HG03097 (cell line): ENCODE data around the gene PPIH.
"Not testable (repeated sequence)": the region's sequence is repeated elsewhere in the genome, so short reads cannot be mapped to it uniquely, and the experiment has no call there.

Source experiments
- ATAC-seq: cut with Tn5 transposase; IDR thresholded peaks from one replicate; pipeline ENCODE4 v1.9.1; 2021; ENCODE audit not compliant: unreplicated experiment, low FRiP score

The PPIH gene

DNA sequence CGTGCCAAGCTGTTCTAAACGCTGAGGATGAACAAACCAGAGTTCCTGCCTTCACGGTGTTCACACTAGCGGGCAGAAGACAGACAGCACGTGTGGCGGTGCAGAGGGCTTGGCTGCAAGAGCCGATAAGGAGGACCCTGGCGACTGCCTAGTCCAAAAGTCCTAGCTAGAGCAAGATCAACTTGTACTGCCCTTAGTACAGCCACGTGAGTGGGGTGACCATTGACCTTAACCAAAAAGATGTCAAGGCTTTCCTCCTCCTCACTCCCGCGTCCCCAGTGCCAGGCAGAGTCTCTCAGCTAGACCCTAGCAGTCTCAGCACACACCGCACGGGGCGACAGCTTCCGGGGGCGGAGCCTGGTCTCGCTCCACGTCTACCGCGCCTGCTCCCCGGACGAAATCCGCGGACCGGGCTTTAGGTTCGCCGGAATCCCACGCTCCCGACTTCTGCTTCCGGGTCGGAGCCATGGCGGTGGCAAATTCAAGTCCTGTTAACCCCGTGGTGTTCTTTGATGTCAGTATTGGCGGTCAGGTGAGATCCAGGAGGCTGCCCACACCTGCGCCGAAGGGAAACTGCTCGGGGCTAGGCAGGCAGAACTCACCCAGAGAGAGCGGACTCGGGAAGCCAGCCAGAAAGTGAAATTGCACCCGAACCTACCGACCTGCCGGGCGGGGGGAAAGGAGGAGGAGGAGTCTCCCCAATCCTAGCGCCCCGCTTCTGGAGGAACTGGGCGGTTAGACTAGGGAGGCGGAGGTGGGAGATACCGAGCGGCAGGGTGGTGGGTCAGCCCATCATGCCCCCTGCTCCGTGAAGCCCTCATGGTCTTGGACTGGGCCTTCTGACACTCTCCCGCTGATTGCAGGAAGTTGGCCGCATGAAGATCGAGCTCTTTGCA lies at the start of gene PPIH:
Gene PPIH (plus strand): TSS at position 443 of the 896 bp plus-strand sequence. CDS start 24 bp downstream, at position 467.
- ATAC-seq, result peak; percentile 90

DNA sequence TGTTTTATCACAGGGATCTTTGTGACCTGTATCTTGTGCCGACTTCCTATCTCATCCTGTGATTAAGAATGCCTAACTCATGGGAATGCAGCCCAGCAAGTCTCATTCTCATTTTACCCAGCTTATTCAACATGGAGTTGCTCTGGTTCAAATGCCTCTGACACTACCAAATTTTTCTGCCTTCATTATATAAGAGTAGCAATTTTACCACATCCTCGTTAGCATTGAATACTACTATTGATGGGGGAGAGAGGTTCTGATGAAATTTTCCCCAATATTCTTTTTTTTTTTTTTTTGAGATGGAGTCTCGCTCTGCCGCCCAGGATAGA lies 44.5 kb upstream of the PPIH start:
- no peak for ATAC-seq

DNA sequence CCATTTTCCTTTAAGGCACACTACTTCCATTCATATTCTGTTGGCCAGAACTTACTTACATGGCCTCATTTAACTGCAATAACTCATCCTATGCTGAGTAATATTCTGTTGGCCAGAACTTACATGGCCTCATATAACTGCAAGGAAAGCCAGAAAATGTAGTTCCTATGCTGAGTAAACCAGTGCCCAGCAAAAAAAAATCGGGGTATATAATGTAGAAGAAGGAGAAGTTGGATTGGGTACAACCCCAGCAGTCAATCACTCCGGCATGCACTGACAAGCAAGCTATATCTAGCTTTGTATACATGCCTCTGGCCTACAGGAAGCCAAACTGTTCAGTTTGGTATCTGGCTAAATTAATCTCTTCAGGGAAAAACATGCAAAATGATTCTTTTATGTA lies 39.4 kb upstream of the PPIH start:
- no peak for ATAC-seq

DNA sequence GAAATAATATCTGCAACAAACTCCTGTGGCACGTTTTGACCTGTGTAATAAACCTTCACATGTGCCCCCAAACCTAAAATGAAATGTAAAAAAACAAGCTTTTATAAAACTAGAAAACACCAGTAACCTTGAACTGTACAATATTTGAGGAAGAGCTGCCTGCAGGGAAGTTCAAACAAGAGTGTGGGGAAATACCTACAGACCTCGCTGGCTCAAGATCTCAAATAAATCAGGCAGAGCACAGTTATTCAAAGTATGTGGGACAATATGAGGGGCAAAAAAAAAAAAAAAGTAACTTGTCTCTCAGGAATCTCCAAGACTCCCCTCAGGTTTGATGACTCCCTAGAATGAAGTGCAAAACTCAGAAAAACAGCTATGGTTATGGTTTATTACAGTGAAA lies 37.9 kb upstream of the PPIH start:
- no peak for ATAC-seq

DNA sequence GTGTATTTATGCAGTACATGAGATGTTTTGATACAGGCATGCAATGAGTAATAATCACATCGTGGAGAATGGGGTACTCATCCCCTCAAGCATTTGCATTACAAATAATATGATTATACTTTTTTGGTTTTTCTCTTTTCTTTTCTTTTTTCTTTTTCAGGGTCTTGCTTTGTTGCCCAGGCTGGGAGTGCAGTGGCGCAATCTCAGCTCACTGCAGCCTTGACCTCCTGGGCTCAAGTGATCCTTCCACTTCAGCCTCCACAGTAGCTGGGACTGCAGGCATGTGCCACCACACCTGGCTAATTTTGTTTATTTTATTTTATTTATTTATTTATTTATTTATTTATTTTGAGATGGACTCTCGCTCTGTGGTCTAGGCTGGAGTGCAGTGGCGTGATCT lies 37.0 kb upstream of the PPIH start:
- ATAC-seq, result not testable (repeated sequence)

DNA sequence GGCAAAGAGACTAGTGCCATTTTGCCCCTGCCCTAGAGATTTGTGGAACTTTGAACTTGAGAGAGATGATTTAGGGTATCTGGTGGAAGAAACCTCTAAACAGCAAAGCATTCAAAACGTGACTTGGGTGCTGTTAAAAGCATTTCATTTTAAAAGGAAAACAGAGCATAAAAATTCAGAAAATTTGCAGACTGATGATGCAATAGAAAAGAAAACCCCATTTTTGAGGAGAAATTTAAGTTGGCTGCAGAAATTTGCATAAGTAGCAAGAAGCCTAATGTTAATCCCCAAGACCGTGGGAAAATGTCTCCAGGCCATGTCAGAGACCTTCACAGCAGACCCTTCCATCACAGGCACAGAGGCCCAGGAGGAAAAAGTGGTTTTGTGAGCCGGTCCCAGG lies 31.0 kb upstream of the PPIH start:
- ATAC-seq, result not testable (repeated sequence)

DNA sequence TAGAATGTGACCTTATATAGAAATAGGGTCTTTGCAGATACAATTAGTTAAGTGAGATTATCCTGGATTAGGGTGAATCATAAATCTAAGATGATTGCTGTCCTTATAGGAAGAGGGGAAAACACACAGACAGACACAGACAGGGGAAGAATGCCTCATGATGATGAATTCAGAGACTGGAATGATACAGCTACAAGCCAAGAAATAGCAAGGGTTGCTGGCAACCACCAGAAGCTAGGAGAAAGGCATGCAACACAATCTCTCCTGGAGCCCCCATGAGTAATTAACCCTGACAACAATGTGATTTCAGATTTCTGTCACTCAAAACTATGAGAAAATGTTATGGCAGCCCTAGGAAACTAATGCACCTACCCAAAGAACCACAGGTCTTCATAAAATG lies 19.1 kb upstream of the PPIH start:
- no peak for ATAC-seq

DNA sequence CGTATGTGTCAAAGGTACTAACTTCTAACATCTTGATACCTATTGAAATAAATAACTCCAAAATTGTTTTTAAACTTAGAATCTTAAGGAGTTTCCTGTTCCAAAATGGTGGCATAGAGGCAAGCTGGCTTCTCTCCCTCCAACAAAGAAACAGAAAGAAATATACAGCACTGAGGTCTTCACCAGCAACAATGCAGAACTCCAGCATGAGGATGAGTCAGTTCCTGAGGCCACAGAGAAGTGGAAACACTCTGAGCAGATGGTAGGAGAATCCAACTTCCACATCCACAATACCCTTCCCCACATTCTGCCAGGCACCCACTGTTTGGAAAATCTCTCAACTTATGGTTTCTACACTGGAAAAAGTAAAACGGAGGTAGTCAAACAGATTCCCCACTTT lies 12.2 kb upstream of the PPIH start:
- ATAC-seq, result no peak

DNA sequence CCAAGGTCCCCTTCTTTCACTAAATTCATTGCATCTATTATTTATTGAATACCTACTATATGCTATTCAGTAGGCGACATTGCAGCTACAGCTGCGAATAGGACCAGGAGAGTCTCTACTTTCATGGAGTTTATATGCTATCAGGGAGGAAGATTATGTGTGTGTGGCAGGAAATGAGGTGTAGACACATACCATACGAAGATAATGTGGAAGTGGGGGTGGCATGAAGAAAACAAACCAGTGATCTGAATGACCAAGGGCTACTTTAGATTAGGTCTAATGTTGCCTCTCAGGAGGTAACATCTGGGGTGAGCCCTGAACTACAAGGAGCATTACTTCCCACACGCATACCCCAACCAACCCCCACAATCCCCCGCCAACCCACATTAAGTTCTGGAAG lies 1.0 kb upstream of the PPIH start:
- ATAC-seq, result no peak

DNA sequence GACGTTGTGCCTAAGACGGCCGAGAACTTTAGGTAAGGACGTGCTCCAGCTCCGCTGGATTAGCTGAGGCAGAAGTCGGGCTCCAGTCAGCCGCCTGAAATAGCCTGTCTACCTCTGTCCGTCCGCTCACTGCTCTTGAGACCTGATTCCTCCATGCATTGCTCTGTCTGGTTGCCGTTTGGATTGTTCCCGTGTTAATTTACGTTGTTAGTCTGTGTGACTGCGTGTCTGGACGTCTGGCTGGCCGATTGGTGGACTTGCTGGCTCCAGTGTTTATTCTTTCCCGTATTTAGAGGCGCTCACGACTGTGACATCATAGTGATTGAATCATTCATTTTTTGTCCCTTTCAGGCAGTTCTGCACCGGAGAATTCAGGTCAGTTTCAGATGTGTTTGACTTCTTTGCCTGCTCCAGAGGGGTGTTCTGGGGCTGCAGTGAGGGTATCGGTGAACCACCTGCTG lies 684 bp downstream of the PPIH start:
- no peak for ATAC-seq

DNA sequence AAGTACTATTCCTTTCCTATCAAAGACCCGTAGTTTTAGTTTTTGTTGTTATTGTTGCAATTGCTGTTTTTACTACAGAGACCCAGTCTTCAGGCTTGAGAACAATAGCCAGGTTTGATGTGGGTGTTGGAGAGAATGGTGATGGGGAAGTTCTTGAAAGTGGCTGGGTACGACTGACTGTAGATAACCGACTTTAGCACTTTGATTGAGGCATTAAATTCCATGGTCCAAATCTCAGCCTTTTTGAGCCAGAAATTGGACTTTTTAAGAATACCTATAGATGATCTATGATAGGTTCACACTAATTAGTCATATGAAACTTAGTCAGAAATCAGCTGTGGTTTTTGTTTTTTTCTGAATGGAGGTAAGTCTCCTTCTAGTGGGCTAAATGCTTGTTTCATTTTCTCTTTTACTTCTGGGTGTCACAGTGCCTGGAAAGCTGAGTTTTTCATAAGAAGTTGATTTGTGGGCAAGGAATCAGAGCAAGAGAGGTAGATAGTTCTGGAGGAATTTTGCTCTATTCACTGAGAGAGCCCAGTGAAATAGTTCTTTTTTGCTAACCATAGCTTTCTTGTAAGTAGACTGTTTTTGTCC lies 2.8 kb downstream of the PPIH start:
- no peak for ATAC-seq

DNA sequence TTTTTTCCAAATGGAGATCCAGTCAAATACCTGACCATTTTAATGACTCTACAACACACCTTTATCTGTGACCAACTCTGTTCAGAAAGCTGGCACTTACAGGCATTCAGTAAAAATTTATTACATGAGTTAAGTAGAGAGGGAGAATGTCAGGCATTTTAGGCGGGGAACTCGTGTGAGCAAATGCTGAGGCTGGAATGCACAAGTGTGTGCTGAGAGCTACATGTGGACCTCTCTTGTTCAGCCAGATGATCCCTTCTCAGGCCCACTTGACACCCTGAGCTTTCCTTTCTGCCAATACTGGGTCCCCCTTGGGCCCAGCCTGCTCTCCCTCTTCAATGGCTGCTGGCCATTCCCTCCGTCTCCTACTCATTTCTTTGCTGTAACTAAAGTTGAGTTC lies 11.7 kb downstream of the PPIH start:
- no peak for ATAC-seq

DNA sequence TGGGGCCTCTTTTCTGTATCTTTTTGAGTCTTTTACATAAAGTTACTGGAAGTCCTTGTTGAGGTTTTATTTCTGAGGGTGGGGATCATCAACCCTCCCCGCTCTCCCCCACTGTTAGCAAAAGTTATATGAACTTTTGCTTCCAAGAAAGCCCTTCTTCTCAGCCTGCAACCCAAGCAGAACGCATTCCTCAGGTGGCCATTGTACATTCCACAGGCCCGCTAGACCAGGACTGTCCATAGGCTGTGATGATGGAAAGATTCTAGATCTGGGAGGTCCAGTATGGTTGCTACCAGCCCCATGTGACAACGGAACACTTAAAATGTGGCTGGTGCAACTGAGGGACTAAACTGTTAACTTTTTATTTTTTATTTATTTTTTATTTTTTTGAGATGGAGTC lies 12.2 kb downstream of the PPIH start:
- no peak for ATAC-seq

DNA sequence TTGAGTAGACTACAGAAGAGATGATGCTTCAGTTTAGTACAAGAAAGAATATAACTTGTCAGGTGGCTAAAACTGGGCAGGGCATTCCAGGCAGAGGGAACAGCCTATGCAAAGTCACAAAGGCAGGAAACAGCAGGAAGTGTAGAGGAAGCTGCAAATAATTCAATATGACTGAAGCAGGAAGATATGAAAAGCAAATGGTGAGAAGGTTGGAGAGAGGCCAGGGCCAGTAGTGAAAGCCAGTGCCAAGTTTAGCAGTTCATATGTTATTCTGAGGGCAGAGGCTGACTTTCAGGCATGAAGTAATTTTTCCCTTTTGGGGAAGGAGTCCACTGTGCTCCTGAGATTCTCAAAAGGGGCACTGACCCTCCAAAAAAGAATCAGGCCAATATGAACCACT lies 16.0 kb downstream of the PPIH start:
- no peak for ATAC-seq

DNA sequence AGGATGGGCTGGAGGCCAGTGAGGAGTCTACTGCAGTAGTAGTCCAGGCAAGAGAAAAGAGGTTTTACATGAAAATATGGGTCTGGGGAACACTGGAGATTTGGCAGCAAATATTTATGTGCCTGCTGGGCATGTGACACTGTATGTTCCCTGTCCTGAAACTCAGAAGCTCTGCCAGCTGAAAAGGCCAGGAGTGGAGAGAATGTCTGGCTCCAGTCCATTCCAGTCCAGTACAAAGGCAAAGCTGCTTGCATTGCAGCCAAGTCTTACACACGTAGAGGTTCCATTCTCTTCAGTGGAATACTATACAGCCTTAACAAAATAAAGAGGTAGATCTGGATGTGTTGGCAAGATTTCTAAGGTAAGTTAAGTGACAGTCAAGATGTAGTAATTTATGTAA lies 16.5 kb downstream of the PPIH start:
- no peak for ATAC-seq

DNA sequence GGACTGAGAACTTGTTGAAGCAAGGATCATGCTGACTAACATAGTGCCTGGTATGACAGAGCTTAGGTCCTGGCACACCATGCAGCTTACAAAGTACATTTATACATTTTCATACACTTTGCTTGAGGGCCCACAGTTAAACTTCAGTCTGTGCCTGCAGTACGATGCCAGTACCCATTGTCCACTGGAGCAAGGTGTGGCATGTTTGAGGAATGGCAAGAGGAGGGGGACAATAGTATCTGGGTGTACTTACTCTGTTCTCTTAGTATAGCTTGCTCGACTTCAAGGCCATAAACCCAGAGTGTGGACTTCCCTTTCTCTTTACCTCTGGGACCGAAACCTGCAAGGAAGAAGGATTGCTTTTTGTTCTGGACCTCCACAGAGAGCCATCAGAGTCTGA lies 17.2 kb downstream of the PPIH start:
- no peak for ATAC-seq

DNA sequence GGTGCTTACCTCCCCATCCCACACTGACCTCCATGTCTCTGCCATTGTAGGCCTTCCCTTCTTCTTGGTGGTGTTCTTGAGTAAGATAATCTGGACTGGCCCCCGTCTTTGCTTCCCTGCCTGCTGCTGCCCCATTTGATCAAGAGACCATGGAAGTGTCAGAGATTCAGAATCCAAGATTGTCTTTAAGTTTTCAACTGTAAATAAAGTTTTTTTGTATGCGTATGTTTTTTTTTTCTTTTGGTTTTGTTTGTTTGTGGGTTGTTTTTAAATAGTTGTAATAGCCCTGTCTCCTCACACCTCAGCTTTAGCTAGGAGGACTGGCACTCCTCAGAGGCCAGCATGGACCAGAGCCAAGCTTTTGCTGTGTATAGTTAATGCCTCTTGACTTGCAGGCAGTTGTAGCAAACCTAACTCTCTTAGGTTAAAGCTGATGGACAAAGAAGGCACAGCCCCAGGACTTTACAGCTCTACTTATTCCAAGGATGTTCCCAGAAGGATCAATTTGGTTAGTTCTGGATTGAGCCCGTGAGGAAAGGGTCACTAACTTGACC lies 18.4 kb downstream of the PPIH start:
- ATAC-seq, result no peak

DNA sequence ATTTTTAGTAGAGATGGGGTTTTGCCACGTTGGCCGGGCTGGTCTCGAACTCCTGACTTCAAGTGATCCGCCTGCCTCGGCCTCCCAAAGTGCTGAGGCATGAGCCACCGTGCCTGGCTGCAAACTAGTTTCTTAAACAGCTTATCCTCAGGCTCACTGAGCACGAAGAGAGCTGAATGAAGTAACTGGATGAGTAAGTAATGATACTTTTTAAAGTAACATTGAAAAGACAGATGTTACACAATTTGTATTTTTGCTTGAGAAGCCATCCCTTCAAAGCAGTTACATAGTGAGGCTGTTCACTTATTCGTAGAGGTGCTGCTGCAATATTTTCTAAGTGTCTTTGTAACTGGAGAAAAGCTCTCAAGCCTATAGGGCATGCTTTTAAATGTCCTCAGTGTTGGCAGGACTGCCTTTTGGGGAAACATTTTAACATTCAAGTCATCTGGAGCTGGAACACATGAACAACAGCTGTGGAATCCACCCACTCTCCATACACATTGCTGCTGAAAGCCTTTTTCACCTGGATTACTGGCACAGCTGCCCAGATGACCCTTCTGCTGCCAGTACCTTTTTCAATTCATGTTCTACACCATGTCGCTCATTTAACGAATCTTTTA lies 21.3 kb downstream of the PPIH start:
- no peak for ATAC-seq

DNA sequence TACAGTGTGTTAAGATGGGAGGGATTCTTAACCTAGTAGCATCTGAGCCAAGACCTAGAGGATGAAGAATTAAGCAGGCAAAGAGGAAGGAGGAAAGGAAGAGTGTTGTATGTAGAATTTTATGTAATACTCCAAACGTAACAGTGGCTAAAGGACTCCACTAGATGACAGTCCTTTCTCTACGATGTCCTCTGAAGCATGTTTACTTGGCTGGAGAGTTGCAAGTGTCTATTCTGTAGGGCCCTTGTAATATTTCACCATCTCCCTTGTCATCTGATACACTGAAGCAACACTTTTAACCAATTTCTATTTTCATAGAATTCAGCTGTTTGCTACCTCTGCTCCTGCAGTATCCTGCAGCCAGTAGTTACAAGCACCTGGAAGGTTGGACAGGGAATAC lies 21.8 kb downstream of the PPIH start:
- no peak for ATAC-seq

DNA sequence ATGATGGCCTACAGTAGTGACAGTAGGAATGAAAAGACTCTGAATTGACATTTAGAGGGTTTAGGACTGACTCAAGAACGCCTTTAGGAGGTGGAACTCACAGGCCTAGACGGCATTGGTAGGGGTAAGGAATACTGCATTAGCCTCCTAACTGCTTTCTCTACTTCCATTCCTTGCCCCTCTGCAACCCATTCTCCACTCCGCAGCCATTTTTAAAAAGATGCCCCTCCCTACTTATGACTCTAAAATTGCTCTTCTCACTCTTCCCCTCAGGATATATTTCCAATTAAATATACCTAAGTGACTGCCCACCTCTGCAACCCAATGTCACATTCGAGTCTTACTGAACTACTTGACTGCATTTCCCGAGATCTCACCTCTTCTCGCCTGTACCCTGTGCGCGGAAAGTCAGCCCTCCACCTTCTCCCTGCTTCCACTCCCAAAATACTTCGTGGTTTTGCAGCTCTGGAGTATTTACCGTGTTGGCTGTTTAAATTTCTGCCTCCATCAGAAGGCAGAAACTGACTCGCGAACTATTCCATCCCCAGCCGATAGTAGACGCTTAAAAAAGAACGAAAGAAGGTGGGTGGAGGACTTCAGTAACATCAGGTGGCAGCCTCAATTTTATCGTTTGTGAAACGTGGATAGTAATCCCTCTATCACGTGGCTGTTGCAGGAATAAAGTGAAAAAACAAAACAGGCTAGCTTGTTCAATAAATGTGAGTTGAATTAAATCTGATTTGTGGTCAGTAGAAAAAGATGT lies 22.9 kb downstream of the PPIH start:
- ATAC-seq, result no peak
